GM18873 (cell line): ENCODE data around the gene PIAS2.
A peak's percentile ranks its signal among the peaks of the same experiment; 100 is the strongest.
"Not testable (repeated sequence)": the region's sequence is repeated elsewhere in the genome, so short reads cannot be mapped to it uniquely, and the experiment has no call there.

Experiments
- ATAC-seq: cut with Tn5 transposase; IDR thresholded peaks from one replicate; pipeline ENCODE4 v1.9.1; 2021; ENCODE audit warnings: mild to moderate bottlenecking, moderate library complexity, moderate number of reproducible peaks; ENCODE audit not compliant: unreplicated experiment, low FRiP score

PIAS2 gene

DNA sequence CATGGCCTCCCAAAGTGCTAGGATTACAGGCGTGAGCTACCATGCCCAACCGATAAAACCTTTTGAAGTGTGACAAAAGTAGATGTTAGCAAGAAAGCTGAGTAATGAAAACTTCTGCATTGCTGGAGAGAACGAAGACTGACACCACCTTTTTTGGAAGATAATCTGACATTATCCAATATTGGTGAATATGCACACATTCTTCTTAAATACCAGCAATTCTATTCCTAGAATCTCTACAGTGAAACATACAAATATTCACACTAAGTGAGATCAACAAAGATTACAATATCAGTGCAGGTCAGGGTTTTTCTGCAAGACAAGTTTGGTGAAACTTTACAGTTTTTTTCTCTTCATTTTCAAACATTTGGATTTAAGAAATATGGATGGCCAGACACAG lies 7.8 kb downstream of the PIAS2 start:
- ATAC-seq: no peak

DNA sequence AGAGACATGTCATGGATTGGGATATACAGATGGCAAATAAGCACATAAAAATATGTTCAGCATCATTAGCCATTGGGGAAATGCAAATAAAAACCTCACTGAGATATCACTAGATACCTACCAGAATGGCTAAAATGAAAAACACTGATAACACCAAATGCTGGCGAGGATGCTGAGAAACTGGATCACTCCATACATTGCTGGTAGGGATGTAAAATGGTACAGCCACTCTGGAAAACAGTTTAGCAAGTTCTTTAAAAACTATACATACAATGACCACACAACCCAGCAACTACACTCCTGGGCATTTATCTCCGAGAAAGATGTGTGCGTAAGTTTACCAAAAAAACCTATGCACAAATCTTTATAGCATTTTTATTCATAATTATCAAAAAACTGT lies 13.9 kb downstream of the PIAS2 start:
- ATAC-seq: no peak

DNA sequence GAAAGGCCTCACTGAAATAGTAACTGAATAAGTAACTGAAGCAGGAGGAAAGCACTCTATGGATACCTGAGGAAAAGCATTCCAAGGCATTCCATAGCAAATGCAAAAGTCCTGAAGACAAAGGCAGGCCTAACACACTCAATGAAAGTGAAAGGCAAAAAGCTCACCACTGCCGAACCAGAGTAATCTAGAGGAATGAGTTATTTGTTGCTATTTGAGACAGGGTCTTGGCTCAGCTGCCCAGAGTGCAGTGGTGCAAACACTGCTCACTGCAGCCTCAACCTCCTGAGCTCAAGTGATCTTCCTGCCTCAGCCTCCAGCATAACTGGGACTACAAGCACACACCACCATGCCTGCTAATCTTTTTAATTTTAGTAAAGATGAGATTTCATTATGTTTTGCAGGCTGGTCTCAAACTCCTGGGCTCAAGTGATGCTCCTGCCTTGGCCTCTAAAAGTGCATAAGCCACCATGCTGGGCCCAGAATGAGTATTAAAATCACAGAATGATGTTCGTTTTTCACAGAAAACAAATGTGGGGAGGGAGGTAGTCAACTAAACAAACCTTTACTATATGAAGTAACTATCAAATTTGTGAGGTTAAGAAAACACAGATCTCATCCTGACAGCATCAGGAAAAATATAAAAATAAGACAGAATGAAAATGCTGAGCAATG lies 17.9 kb downstream of the PIAS2 start:
- no peak for ATAC-seq

DNA sequence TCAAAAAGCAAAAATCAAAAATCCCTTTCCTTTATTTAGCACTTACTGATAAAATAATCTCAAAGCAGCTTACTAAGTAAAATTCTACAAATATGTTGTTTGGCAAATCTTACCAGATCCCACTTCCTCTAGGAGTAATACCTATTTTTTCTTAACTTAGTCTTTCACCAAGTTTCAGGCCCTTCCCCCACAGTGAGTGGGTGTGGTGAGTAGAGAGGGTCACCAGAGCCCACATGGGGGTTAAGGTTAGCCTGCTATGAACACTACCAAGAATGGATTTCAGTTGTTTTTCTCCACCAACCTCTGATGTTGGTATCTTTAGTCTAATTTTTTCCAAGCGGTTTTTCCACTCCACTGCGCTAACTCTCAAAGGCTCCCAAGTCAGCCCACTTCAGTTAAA lies 23.2 kb downstream of the PIAS2 start:
- no peak for ATAC-seq

DNA sequence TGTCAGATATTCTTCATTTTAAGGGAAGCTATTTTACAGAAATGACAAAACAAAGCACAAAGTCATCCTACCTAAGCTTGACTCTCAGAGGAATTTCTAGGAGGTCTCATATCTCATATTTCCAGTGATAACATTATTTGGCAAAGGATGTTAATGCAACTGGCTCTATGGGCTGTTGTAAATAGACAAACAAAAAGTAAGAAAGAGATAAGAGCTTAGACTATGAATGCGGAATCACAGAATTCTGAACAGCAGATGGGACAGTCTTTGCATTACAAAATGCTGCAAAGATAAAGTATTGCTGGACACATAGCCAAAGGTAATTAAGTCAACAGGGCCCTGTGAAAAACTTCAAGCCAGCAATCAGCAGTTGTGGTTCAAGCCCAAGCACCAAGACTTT lies 23.9 kb downstream of the PIAS2 start:
- no peak for ATAC-seq

DNA sequence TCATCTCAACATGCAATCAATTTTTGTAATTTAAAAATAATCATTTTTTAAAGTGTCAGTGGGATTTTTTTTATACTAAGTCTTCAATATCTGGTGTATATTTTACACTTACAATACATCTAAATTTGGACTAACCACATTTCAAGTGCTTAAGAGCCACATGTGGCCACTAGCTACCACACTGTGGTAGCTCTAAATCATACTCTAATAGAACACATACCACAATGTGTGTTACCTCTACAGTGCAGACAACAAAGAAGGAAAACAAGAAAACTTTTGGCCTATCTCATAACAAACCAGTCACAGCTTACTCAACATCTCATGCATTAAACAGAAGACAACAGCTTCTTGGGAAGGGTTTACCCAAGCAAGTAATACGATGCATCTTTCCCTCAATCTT lies 24.5 kb downstream of the PIAS2 start:
- no peak for ATAC-seq

DNA sequence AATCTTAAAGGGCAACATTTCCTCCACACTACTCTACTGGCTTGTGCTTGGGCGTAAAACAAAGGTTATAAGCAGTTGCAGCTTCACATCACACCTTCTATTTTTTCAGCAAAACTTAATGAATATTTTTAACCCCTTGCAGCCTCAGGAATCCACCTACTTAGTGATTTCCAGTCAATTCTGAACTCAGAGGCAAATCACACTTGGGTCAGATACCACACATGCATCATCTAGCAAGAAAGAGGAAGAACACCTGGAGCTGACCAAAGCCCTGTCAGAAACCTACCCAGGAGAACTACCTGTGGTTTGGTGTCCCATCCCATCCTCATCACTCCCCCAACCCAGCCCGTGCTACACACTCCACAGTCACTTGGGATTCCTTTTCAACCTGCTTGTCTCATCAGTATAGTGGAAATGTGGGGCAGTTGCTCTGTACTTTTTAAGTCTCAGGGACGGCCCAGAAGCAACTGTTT lies 25.5 kb downstream of the PIAS2 start:
- peak; percentile 83 for ATAC-seq

DNA sequence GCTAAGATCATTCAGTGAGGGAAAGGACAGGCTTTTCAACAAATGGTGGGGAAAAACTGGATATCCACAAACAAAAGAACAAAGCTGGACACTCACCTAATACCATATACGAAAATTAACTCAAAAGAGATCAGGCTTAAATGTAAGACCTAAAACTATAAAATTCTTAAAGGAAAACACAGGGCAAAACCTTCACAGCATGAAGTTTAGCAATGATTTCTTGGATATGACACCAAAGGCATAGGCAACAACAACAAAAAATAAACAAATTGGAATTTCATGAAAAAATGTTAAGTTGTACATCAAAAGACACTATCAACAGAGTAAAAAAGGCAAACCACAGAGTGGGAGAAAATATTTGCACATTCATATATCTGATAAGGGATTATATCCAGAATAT lies 28.3 kb downstream of the PIAS2 start:
- ATAC-seq: no peak

DNA sequence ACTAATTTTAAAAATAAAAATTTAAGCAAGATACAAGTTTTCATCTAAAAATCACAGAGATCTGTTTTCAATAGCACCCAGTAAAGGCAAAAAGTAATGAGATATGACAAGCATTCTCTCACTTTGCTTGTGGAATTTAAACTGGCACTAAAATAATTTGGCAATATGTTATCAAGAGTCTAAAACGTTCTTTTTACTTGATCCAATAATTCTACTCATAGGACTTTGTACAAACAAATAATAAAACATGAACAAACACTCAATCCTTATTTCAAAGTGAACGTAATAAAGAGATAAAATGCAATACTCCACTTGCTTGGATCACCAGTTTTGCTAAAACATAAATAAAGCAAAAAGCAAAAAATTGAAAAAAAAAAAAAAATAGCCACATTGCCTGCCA lies 30.4 kb downstream of the PIAS2 start:
- no peak for ATAC-seq

DNA sequence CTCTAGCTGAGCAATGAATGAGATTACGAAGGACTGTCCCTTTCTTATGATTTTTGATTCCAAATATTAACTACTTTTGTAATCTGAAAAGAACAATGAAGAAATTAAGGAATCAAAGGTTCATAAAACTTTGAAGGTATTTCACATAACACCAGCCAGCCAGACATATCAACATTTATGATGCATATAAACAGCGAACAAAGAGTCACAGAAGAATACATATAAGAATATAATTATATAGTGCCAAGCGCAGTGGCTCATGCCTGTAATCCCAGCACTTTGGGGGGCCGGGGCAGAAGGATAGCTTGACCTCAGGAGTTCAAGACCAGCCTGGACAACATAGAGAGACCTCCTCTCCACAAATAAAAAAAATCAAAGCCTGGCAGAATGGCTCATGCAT lies 34.1 kb downstream of the PIAS2 start:
- ATAC-seq: no peak

DNA sequence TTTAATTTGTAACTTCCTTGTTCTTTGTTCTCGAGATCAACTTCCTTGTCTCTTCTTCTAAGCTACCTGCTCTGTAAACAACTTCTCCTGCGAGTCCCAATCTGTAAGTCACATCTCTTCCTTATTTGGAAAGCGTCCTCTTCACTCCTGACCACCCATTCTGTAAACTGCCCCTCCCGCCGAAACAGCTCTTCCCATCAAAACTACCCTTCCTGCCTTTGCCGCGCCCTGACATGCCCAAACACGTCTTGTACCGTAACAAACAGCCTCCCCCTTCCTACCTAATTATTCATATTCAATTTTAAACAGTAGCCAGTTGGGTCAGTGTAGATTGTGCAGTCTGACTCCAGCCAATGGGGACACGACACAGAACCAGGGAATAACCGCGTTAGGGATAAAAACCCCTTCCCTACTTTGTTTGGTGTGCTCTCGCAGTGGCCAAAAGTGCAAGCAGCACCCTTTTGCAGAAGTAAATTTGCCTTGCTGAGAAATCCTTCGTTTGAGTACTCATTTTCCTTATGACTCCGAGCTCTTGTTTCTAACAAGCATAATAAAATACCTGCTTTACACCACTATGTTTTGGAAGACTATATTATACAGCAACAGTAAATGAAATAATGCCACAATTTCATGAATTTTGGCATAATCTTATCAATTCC lies 39.8 kb downstream of the PIAS2 start:
- no peak for ATAC-seq

DNA sequence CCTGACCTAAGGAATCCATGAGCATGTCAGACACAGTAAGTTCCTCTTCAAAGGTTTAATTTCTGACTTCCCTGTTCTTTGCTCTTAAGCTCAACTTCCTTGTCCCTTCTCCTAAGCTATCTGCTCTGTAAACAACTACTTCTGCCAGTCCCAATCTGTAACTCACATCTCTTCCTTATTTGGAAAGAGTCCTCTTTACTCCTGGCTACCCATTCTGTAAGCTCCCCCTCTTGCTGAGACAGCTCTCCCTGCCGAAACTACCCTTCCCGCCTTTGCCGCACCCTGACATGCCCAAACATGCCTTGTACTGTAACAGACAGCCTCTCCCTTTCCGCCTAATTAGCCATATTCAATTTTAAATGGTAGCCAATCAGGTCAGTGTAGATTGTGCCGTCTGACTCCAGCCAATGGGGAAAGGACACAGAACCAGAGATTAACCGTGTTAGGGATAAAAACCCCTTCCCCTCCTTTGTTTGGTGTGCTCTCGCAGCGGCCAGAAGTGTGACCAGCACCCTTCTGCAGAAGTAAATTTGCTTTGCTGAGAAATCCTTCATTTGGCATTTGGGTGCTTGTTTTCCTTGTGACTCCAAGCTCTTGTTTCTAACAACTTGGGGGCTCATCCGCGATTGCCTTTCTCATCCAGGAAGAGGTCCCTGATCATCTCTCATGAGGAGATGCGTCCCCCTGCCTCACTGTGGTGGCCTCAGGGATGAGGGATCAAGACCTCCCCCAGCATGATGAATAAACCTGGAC lies 49.0 kb downstream of the PIAS2 start:
- no peak for ATAC-seq

DNA sequence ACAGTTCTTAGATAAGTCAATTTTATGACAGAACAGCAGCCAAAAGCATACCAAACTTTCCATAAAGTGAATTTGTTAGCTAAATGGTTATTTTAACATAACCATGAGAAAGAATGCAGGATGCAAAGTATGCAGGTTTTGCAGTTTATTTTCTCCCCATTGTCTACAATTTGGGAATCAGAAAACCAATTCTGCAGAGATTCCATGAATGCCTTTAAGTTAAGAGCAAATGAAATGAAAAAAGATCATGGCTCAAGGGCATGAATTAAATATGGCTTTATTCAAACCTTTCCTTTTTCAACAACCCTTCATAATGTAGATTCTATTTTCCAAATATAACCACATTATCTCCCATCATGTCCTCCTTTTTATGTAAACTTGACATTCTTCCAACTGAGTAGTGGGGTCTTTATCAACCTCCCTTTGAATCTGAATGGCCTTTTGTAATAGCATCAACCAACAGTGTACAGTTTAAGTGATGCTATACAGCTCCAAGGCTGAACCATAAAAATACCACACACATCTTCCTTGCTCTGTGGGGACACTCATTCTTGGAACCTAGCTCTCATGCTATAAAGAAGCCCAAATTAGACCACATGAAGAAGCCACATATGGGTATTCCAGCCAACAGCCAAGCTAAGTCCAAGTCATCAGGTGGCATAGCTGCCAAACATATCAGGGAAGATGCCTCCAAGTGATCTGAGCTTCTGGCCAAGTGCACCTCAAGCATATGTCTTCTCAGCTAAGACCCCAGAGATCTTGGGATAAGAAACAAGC lies 49.8 kb downstream of the PIAS2 start:
- no peak for ATAC-seq

DNA sequence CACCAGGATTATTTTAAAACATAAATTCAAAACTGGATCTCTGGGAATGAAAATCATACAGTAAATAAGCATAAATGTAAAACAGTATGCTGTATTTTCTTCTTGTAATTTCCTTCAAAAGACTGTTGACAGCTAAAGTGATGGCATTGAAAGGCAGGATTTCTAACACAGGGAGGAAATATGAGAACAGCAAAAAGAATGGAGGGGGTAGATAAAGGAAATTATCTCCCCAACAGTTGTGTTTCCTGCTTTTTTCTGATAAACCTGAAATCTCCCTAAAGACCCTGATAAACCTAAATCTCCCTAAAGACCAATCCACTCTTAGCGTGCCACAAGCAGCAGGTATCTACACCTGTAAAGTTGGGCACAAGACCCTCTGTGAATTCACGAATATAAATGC lies 50.8 kb downstream of the PIAS2 start:
- no peak for ATAC-seq

DNA sequence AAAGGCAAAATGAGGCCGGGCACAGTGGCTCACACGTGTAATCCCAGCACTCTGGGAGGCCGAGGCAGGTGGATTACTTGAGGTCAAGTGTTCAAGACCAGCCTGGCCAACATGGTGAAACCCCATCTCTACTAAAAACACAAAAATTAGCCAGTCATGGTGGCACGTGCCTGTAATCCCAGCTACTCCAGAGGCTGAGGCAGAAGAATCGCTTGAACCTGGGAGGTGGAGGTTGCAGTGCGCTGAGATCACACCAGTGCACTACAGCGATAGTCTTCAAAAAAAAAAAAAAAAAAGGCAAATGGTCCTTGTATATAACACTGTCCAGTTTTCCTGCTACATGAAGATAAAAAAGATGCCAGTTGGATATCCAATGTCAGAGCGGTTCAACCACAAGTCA lies 52.1 kb downstream of the PIAS2 start:
- ATAC-seq: not testable (repeated sequence)

DNA sequence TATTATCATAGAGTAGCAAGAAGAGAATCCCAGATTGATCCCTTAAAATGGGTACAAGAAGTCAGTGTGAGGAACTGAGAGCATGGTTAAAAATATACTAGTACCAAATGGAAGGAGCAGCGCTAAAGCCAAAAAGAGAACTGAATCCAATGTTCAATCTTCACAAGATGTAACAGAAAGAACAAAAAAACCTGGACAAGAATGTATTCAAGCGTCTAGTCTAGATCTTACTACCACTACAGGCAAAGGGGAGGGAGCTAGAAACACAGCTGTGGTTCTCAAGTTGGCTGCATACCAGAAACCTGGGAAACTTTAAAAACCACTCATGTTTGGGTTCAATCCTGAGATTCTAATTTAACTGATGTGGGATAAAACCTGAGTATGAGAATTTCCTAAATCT lies 57.5 kb downstream of the PIAS2 start:
- ATAC-seq: no peak

DNA sequence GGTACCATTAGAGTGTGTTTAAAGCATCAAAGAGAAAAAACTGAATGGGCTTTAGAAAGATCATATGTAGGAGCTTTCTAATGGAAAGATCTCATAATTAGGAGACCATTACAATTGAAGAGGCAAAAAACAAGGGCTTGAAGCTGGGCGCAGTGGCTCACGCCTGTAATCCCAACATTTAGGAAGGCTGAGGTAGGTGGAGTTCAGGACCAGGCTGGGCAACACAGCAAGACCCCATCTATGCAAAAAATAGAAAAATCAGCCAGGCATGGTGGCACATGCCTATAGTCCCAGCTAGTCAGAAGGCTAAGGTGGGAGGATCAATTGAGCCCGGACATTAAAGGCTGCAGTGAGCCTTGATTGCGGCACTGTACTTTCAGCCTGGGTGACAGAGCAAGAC lies 59.0 kb downstream of the PIAS2 start:
- ATAC-seq: no peak

DNA sequence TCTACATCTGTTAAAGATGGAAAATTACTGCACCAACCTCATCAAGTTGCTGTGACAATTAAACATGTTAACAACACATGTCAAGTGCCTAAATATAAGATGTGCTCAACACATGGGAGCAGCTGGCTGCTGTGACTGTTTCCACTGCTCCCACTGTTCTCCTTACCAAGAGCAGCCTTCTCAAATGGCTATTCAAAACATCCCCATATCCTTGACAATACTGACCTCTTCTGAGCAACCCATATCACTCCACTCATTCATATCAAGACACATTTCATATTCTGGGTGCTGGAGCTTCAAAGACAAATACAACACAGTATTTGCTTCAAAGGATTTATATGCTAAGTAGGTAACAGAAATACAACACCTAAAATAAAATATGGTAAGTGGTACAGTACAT lies 60.3 kb downstream of the PIAS2 start:
- no peak for ATAC-seq

DNA sequence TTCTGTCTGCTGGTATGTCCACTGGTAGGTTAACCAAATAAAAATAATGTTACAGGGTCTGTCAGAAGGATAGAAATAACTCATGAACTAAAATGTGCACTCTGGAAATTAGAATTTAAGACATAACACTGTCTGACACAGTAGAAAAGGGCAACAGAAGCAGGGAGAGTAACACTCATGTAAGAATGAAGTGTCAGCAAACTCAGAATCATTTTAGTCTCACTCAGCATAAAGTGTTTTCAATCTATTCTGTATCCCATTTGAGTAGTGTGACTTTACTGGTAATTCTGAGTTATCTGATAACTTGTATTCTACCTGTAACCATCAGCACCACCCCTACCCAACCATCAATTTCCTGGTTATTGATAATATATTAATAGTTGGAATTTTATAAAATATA lies 68.3 kb downstream of the PIAS2 start:
- no peak for ATAC-seq

DNA sequence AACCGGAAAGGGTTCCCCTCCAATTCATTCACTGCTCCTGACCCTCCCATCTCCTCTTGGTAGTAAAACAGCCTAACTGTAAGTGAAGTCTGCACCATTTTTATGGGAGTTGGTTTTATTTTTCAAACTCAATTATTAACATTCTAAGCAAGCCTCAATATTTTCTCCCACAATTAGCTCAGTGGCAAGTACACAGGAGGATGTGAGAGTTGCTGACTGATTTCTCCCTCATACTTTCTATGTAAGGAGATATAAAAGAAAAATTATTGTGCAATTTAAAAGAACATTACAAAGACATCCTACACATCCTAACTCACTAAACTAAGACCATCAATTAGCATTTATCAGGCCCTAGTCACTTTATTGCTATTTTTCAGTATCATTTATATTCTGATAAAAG lies 73.9 kb downstream of the PIAS2 start:
- ATAC-seq: no peak

DNA sequence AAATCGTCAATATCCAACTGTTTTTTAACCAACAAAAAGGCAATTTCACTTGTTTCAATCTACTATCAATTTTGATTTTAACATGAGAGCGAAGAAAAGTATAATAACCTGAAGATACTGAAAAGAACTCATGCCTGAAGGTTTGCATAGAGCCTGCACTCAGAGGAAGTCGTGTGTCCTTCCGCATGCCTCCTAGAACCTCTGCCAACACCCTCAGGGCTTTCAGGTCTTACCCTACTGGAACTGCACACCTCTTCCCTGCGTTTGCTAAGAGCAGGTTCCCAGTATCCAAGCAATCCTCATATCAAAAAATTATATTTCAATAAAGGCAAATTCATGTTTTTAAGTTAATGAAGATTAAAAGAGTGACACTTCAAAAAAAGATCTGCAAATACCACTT lies 74.7 kb downstream of the PIAS2 start:
- ATAC-seq: no peak
